Central memory CD8-positive, alpha-beta T cell (primary cell): ENCODE measurements around the gene NOTCH1.

ENCODE experiments used
- ATAC-seq: fragments of 150-1000 bp; cut with Tn5 transposase; replicated peaks from 2 replicates; pipeline ENCODE4 v1.10.0; 2022; ENCODE audit warnings: mild to moderate bottlenecking, moderate FRiP score, moderate number of reproducible peaks; ENCODE audit not compliant: poor library complexity, severe bottlenecking; ENCODE audit errors: extremely low read depth
- DNase-seq, 2 donors: peaks; one replicate each; pipeline ENCODE4 v3.0.0; 2021; ENCODE audit warnings: low spot score in 2 of 2
- H3K27ac Mint-ChIP-seq: one replicate; pipeline ENCODE4 v1.8.0; 2022; ENCODE audit warnings: low read depth, mild to moderate bottlenecking, moderate library complexity, mixed read lengths
- H3K27me3 Mint-ChIP-seq: one replicate; pipeline ENCODE4 v1.8.0; 2022; ENCODE audit warnings: mixed read lengths
- H3K36me3 Mint-ChIP-seq: one replicate; pipeline ENCODE4 v1.8.0; 2022; ENCODE audit warnings: mild to moderate bottlenecking, moderate library complexity, mixed read lengths; ENCODE audit not compliant: insufficient read depth
- H3K4me1 Mint-ChIP-seq: one replicate; pipeline ENCODE4 v1.8.0; 2022; ENCODE audit warnings: mixed read lengths
- H3K4me3 Mint-ChIP-seq: one replicate; pipeline ENCODE4 v1.8.0; 2022; ENCODE audit warnings: mild to moderate bottlenecking, moderate library complexity, mixed read lengths
- H3K9me3 Mint-ChIP-seq: one replicate; pipeline ENCODE4 v1.8.0; 2022; ENCODE audit warnings: mixed read lengths

The NOTCH1 gene

DNA sequence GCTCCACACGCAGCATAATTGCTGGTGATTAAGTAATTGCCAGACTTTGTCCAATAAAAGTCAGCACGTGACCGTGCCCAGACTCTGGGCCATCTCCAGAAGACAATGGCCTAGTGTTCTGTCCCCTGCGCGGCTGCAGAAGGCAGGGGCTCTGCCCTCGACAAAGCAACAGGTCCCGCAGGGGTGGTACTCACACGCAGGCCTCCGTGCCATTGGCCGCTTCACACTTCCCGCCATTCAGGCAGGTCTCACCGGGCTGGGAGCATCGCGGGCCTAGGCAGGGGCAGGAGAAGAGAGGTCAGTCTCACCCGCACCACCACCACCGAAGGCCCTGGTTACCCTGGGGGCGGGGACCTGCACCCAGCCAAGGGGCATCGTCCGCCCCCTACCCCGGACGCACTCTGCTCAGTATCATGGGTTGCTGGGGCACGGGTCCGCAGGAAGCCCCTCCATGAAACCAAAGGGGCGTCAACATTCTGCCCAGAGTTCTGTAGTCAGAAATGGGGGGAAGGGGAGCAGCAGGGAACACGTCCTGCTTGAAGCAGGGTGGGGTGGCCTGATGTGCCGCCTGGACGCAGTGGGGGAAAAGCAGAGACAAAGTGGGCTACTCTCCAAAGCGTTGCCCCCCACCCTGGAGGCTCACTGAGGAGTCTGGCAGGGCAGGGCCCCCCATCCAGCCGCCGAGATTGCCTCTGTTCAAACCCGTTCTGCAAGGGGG, 1.9 kb downstream of the NOTCH1 start:
- ATAC-seq (no peak), DNase-seq (no peak)
- Mint-ChIP-seq H3K4me3 (peak overlapping the region; percentile 81), H3K4me1 (peaks cover 27% of the 10 kb centered on the region), H3K27ac (no peak overlapping the region), H3K36me3 (peaks cover 21% of the 10 kb centered on the region), H3K9me3 (no peaks in the 10 kb centered on the region), H3K27me3 (no peaks in the 10 kb centered on the region)

DNA sequence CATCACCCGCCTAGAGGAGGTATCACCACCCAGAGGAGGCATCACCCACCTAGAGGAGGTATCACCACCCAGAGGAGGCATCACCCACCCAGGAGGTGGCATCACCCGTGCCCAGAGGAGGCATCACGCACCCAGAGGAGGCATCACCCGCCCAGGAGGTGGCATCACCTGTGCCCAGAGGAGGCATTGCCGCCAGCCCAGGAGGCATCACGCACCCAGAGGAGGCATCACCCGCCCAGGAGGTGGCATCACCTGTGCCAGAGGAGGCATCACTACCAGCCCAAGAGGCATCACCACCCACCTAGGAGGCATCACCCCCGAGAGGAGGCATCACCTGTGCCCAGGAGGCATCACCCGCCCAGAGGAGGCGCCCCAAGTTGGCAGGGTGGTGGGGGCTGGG, 2.6 kb downstream of the NOTCH1 start:
- peaks cover 31% of the 10 kb centered on the region for H3K4me1 Mint-ChIP-seq
- H3K27me3 Mint-ChIP-seq, result no peaks in the 10 kb centered on the region
- peaks cover 22% of the 10 kb centered on the region for H3K36me3 Mint-ChIP-seq
- ATAC-seq, result no peak
- no peak overlapping the region for H3K27ac Mint-ChIP-seq
- DNase-seq, result no peak
- peak overlapping the region; percentile 81 for H3K4me3 Mint-ChIP-seq
- H3K9me3 Mint-ChIP-seq, result no peaks in the 10 kb centered on the region

DNA sequence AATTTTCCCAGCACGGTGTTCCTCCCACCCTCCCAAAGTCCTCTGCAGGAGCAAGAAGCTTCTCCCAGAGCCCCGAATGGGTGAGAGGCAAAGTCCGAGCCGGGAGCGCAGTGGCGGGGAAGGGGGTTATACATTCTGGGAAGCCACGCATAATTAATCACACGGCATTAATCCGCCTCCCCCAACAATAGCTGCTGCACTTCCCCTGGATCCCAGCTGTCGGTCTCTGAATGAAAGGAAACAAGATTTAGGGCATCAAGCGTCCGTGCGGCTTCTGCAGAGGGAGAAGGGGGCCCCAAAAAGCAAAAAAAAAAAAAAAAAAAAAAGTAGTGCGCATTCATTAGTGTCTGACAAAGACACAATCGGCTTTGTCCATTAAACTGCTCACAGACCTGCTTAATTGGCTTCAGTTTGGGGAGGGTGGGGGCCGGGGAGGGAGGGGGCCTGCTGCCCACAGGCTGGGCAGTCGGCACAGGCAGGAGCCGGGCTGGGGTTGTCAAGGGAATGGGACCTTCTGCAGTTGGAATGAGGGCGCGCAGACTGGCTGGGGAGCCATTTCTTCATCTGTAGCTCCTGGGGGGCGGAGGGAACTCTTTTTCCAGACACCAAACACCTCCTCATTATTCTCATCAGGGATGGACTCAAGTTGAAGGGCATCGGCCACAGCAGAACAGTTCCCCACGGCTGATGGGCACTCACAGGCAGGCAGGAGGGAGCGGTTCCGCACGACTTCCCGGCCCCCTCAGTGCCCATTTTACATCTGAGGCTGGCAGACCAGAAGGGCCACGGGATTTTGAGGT, 3.4 kb downstream of the NOTCH1 start:
- Mint-ChIP-seq H3K9me3 (no peaks in the 10 kb centered on the region), H3K4me3 (no peak overlapping the region), H3K27me3 (no peaks in the 10 kb centered on the region), H3K27ac (no peak overlapping the region), H3K4me1 (peaks cover 31% of the 10 kb centered on the region), H3K36me3 (peaks cover 22% of the 10 kb centered on the region)
- DNase-seq (no peak), ATAC-seq (no peak)

DNA sequence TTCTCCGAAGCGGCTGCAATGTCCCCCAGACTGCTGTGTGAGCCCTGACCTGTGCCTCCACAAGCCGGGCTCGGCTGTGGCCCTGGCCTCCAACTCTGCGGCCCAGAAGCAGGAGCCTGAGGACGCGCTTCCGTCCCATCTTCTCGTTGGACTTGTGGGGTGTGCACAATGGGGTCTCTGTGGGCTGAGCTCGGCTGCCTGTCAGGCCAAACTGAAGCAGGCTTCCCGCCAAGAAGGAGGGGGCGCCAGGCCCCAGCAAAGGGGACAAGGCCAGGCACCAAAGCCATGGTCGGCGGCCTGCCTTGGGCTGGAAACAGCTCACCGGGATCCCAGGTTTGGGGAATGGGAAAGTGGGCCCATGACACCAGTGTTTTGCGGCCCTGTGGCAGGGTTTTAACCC, 4.1 kb downstream of the NOTCH1 start:
- no peak overlapping the region for H3K4me3 Mint-ChIP-seq
- H3K27me3 Mint-ChIP-seq, result no peaks in the 10 kb centered on the region

DNA sequence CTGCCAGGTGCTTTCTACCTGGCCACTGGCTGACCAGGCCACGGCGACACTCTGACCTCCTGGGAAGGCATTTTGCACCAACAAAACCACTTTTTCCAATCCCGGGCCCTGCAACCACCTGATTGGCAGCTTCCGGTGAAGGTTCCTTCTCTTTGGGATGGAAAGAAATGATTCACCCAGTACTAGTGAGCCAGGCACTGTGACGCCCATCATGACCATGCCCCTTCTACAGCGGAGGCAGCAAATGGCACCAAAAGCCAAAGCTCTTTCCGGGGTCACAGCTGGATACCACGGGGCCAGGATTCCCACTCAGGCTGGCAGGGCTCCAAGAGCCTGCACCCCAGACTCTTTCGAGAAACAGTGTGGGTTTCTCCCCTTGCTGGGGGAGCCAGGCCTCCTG, 4.7 kb downstream of the NOTCH1 start:
- Mint-ChIP-seq H3K4me1 (peaks cover 31% of the 10 kb centered on the region), H3K36me3 (peaks cover 22% of the 10 kb centered on the region), H3K4me3 (peak overlapping the region; percentile 84), H3K27me3 (no peaks in the 10 kb centered on the region), H3K9me3 (no peaks in the 10 kb centered on the region), H3K27ac (peak overlapping the region; percentile 98)
- DNase-seq (no peak), ATAC-seq (no peak)

More for the DNA sequence above, 4.1 kb downstream of the NOTCH1 start:
- DNase-seq, result no peak
- Mint-ChIP-seq H3K27ac (peak overlapping the region; percentile 62), H3K9me3 (no peaks in the 10 kb centered on the region), H3K36me3 (peaks cover 22% of the 10 kb centered on the region), H3K4me1 (peaks cover 33% of the 10 kb centered on the region)
- no peak for ATAC-seq

DNA sequence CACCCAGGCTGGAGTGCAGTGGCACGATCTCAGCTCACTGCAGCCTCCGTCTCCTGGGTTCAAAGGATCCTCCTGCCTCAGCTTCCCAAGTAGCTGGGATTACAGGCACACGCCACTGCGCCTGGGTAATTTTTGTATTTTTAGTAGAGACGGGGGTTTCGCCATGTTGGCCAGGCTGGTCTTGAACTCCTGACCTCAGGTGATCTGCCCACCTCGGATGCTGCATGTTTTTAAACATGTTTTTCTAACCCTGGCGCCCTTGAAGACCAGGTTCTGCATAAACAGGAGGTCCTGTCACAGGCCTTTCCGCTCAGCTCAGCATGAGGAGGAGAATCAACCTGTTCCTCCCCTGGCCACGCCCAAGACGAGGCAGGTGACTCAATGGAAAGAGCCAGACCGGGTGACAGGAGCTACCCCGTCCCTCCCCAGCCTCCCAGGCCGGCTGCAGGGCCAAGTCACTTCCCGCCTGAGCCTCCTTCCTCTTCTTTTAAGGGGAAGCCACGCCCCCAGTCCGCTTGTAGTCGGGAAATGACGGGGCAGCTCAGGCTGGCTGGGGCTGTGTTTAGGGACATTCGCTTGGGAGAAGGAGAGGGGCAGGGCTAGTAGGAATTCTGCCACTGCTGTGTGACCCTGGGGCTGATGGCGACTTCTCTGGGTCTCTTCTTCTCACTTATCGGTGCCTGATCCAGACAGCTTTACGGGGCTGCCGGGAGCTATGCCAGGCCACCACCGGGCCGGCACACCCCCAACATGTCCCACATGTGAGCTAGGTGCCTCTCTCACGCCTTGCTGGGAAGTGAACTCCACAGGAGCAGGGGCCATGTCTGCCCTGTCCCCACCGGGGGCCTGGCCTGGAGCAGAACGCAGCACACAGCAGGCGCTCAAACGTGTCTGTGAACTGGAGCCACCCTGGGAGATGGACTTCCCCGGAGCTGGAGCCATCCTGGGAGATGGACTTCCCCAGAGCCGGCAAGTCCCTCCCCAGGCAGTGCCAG, 6.1 kb downstream of the NOTCH1 start:
- Mint-ChIP-seq H3K27ac (peak overlapping the region; percentile 98), H3K36me3 (peaks cover 22% of the 10 kb centered on the region), H3K9me3 (no peaks in the 10 kb centered on the region), H3K4me1 (peaks cover 31% of the 10 kb centered on the region), H3K27me3 (no peaks in the 10 kb centered on the region), H3K4me3 (peak overlapping the region; percentile 84)
- ATAC-seq (peak; percentile 52), DNase-seq (peak; percentile 37 to 57)

DNA sequence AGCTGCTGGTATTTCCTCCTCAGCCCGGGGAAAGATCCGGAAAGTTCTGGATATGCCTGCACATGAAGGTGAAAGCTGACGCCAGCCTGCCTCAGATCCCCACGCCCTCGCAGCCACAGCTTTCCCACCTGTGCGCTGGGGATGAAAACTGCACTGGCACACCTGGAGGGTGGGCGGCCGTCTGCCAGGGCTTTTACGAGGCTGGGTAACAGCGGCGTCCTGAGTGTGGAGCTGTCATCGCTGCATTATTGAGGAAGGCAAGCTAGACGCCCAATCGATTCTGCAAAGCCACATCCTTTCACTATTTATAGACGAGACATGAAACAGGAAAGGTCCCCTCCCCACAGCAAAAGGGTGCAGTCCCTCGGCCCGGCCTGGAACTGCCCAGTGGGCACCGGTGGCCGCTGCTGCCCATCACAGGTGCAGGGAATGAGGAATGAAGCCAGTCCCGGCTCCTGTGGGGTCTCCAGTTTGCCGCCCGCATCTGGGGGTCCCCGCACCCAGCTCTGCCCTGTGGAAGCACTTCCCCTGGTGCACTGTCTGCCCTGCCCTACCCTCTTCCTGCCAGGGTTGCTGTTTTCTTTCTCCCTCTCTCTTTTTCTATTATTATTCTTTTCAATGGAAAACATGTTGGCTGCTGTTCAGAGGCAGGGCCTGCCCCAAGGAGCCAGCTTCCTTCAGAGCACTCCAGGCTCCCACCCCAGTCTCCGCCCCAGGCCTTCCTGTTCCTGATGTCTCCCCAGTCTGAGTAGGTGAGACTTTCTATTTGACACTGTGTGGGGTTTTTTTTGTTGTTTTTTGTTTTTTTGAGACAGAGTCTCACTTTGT, 7.0 kb downstream of the NOTCH1 start:
- Mint-ChIP-seq H3K27ac (peak overlapping the region; percentile 98), H3K4me3 (peak overlapping the region; percentile 84), H3K9me3 (no peaks in the 10 kb centered on the region), H3K36me3 (peaks cover 21% of the 10 kb centered on the region), H3K4me1 (peaks cover 38% of the 10 kb centered on the region), H3K27me3 (no peaks in the 10 kb centered on the region)
- DNase-seq (peak in 1 of 2 donors; percentile 48), ATAC-seq (peak; percentile 83)

DNA sequence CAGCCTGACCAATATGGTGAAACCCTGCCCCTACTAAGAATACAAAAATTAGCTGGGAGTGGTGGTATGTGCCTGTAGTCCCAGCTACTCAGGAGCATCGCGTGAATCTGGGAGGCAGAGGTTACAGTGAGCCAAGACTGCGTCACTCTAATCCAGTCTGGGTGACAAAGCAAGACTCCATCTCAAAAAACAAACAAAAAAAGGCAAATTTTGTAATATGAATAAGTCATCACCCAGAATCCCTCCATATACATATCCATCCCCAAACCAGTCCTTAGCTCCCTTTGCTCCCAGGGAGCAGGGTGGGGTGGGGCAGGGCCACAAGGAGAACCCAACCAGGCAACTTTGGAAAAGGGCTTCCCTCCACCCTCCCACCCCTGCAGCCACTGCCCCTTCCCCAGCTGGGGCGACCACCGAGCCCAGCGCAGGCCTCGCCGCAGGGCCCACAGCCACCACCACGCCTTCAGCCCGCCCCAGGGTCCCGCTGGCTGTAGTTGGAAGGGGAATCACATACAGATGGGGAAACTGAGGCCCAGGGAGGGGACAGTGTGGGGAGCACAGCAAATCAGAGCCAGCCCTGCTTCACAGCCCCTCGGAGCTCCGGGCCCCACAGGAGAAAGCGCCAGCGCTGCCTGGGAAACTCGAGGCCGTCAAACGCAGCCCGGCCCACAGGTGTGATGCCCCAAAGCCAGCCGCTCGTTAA, 7.8 kb downstream of the NOTCH1 start:
- Mint-ChIP-seq H3K9me3 (no peaks in the 10 kb centered on the region), H3K27me3 (no peaks in the 10 kb centered on the region), H3K4me3 (peak overlapping the region; percentile 84), H3K4me1 (peaks cover 46% of the 10 kb centered on the region), H3K27ac (peak overlapping the region; percentile 98), H3K36me3 (peaks cover 25% of the 10 kb centered on the region)
- DNase-seq (no peak), ATAC-seq (no peak)

DNA sequence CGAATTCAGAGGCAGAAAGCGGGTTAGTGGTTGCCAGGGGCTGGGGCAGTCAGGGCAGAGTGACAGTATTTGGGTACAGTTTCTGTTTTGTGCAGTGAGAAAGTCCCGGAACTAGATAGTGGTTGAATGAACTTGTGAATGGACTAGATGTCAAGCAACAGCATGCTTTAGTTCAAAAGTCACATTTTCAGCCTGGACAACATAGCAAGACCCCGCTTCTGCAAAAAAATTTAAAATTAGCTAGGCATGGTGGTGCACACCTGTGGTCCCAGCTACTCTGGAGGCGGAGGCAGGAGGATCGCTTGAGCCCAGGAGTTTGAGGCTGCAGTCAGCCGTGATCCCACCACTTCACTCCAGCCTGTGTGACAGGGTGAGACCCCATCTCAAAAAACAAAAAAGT, 8.4 kb downstream of the NOTCH1 start:
- ATAC-seq (no peak), DNase-seq (no peak)
- Mint-ChIP-seq H3K27ac (no peak overlapping the region), H3K4me3 (peak overlapping the region; percentile 84), H3K4me1 (peaks cover 52% of the 10 kb centered on the region), H3K9me3 (no peaks in the 10 kb centered on the region), H3K36me3 (peaks cover 26% of the 10 kb centered on the region), H3K27me3 (no peaks in the 10 kb centered on the region)

DNA sequence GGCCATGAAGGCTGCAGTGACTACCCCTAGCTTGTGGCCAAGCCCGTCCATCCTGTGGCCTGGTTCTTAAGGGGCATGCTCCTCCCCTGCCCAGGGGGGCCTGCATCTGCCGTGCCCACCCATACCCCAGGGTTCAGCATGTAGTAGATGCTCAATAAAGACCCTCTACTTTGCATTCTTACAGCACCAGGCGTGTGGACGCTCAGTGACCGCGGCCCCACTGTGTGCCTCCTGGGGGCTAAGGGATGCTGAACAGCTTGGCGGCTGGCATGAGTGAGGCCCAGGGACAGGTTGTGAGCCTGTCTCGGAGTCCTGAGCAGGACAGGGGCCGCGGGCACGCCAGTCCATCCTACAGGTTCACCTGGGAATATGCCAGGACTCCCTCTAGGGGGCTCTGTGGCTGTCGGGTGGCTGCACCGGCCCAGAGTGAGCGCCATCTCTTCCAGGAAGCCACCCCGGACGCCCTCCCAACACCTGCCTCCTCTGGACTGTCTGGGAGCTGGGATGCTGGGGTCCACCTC, 9.1 kb downstream of the NOTCH1 start:
- peak overlapping the region; percentile 84 for H3K4me3 Mint-ChIP-seq
- no peak overlapping the region for H3K27ac Mint-ChIP-seq
- ATAC-seq, result no peak
- no peaks in the 10 kb centered on the region for H3K27me3 Mint-ChIP-seq
- peaks cover 24% of the 10 kb centered on the region for H3K36me3 Mint-ChIP-seq
- no peak for DNase-seq
- peaks cover 58% of the 10 kb centered on the region for H3K4me1 Mint-ChIP-seq
- no peaks in the 10 kb centered on the region for H3K9me3 Mint-ChIP-seq

DNA sequence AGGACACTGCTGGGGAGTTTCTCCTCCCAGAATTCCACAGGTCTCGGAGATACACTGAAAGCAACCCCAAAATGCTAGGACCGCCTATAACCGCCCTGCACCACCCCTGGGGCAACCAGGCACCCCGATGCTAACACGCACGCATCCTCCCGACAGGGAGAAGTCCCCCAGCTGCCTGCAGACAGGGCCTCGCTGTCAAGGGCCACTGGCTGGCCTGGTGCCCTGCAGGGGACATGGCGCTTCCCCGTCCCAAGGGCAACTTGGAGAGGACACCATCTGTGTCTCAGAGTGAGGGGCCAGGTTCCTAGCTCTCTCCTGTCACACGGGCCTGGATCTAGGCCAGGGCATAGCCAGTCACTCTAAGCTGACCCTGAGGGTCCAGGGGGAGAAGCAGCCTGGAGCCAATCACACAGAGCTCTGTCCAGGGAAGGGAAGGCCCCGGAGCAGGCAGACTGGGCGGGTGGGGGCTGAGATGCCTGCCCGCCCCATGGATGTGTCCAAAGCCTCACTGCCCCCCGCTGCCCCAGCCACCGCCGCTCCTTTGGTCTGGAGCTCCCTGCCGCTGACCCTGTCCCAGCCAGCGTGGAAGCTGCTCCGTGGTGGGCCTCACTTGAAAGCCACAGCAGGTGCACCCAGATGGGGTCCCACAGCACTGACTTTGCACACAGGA, 9.7 kb downstream of the NOTCH1 start:
- no peaks in the 10 kb centered on the region for H3K27me3 Mint-ChIP-seq
- no peaks in the 10 kb centered on the region for H3K9me3 Mint-ChIP-seq
- peaks cover 21% of the 10 kb centered on the region for H3K36me3 Mint-ChIP-seq
- no peak overlapping the region for H3K27ac Mint-ChIP-seq
- H3K4me3 Mint-ChIP-seq, result no peak overlapping the region
- peaks cover 60% of the 10 kb centered on the region for H3K4me1 Mint-ChIP-seq
- ATAC-seq (no peak), DNase-seq (no peak)
